HG03060 (cell line): ENCODE measurements around the gene CAMTA2.
"Not testable (repeated sequence)": the region's sequence is repeated elsewhere in the genome, so short reads cannot be mapped to it uniquely, and the experiment has no call there.

ENCODE experiments used
- ATAC-seq: cut with Tn5 transposase; IDR thresholded peaks from one replicate; pipeline ENCODE4 v1.9.1; 2021; ENCODE audit warnings: low read depth, moderate number of reproducible peaks; ENCODE audit not compliant: unreplicated experiment

Gene CAMTA2

GRCh38 chr17:4934173-4934979 lies 53.1 kb downstream of the CAMTA2 start:
- no peak for ATAC-seq

- no peak for ATAC-seq
Measured at GRCh38 chr17:4933646-4934045, 53.8 kb downstream of the CAMTA2 start.

DNA sequence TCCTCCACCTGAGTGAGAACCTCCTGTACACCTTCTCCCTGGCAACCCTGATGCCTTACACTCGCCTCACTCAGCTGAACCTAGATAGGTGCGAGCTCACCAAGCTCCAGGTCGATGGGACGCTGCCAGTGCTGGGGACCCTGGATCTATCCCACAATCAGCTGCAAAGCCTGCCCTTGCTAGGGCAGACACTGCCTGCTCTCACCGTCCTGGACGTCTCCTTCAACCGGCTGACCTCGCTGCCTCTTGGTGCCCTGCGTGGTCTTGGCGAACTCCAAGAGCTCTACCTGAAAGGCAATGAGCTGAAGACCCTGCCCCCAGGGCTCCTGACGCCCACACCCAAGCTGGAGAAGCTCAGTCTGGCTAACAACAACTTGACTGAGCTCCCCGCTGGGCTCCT lies 54.7 kb downstream of the CAMTA2 start:
- no peak for ATAC-seq

- no peak for ATAC-seq
Measured at GRCh38 chr17:4931963-4932362, 55.5 kb downstream of the CAMTA2 start, which contains the start of gene GP1BA. Gene GP1BA (plus strand): TSS chr17:4932277. CDS start chr17:4932605, 328 bp downstream.

- no peak for ATAC-seq
Measured at GRCh38 chr17:4928881-4929280, 58.6 kb downstream of the CAMTA2 start.

DNA sequence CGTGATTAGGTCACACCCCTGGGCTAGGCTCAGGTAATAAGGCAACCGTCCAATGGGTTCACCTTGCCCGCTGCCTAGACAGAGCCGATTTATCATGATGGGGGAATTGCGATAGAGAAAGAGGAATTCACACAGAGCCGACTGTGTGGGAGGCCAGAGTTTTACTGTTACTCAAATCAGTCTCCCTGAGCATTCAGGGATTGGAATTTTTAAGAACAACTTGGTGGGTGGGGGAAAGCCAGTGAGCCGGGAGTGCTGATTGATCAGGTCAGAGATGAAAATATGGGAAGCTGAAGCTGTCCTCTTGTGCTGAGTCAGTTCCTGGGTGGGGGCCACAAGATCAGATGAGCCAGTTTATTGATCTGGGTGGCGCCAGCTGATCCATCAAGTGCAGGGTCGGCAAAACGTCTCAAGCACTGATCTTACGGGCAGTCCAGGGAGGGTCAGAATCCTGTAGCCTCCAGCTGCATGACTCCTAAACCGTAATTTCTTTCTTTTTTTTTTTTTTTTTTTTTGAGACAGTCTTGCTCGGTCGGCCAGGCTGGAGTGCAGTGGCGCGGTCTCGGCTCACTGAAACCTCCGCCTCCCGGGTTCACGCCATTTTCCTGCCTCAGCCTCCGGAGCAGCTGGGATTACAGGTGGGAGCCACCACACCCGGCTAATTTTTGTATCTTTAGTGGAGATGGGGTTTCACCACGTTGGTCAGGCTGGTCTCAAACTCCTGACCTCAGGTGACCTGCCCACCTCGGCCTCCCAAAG lies 60.7 kb downstream of the CAMTA2 start:
- ATAC-seq: not testable (repeated sequence)

DNA sequence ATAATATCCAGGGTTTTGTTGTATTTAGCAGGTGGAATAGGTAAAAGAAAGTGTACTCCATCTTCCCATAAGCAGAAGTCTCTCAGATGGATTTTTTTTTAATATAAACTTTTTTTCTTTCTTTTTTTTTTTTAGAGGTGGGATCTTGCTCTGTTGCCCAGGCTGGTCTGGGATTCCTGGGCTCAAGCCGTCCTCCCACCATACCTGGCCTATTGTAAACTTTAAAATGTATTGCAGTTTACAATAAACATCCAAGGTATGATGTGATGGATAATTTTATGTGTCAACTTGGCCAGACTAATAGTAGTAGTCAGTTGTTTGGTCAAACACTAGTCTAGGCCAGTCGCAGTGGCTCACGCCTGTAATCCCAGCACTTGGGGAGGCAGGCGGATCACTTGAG lies 66.2 kb downstream of the CAMTA2 start:
- no peak for ATAC-seq

- no peak for ATAC-seq
Measured at GRCh38 chr17:4920351-4921048, 67.0 kb downstream of the CAMTA2 start.

DNA sequence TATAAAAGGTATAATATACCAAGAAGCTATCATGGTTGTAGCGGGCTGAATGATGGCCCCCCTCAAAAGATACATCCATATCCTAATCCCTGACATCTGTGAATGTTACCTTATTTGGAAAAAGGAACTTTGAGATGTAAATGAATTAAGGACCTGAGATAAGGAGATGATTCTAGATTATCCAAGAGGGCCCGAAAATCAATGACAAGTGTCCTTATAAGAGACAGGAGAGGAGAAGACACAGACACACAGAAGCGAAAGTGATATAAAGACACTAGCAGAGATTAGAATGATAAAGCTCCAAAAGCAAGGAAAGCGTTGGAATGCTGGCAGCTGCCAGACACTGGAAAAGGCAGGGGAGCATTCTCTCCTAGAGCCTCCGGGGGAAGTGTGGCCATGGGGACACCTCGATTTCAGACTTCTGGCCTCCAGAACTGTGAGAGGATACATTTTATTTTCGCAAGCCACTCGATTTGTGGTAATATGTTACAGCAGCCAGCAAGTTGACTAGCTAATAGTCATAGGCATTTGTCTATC lies 67.9 kb downstream of the CAMTA2 start:
- no peak for ATAC-seq
